Measurements from ENCODE around the gene RBM12.

- TF ChIP-seq CTCF (IDR thresholded peaks at IDR 0.05) (no peak), SIN3A (IDR thresholded peaks at IDR 0.05; ENCODE audit: borderline replicate concordance, insufficient read depth, low read depth, low read length) (no peak)
Observed at GRCh38 chr20:35681960-35682359, 17.3 kb upstream of the RBM12 start.
